Body of pancreas (tissue), 4 donors: ENCODE measurements around the gene SLC1A5.

Experiments used
- POLR2A ChIP-seq, 3 donors: fragments of 450-650 bp; IDR thresholded peaks; one replicate each; pipeline ENCODE4 v1.6.1; 2016; ENCODE audit warnings: antibody characterized with exemption in 3 of 3, mild to moderate bottlenecking in 2 of 3
- TF ChIP-seq, protein P1 (sequence below), 7 experiments: fragments of 450-650 bp in 4 of 7; fragments of 200-600 bp in 3 of 7; sonication (generic) in 3 of 7; IDR thresholded peaks; one replicate each; pipeline ENCODE4 v1.5.1; 2016 to 2019; ENCODE audit warnings: antibody characterized with exemption in 7 of 7

GRCh38 chr19:46731584-46731983, 56.8 kb downstream of the SLC1A5 start:
- TF ChIP-seq, protein P1, sequence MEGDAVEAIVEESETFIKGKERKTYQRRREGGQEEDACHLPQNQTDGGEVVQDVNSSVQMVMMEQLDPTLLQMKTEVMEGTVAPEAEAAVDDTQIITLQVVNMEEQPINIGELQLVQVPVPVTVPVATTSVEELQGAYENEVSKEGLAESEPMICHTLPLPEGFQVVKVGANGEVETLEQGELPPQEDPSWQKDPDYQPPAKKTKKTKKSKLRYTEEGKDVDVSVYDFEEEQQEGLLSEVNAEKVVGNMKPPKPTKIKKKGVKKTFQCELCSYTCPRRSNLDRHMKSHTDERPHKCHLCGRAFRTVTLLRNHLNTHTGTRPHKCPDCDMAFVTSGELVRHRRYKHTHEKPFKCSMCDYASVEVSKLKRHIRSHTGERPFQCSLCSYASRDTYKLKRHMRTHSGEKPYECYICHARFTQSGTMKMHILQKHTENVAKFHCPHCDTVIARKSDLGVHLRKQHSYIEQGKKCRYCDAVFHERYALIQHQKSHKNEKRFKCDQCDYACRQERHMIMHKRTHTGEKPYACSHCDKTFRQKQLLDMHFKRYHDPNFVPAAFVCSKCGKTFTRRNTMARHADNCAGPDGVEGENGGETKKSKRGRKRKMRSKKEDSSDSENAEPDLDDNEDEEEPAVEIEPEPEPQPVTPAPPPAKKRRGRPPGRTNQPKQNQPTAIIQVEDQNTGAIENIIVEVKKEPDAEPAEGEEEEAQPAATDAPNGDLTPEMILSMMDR (IDR thresholded peaks at IDR 0.05): no peak
- TF ChIP-seq POLR2A (IDR thresholded peaks at IDR 0.05): no peak
